Liver (tissue), 9 donors: ENCODE results near the gene MARK1. TPM values are rescaled to one million over a fixed set of nuclear protein-coding genes. Genes with fewer than 3 reads are reported as not detected.

Experiments used
- DNase-seq: peaks from one replicate; pipeline ENCODE4 v3.0.0-alpha.2; 2017; ENCODE audit warnings: low spot score
- H3K27ac ChIP-seq, 2 donors: one replicate each; pipeline ENCODE4 v1.7.0; 2013; ENCODE audit warnings: inconsistent platforms in 2 of 2, low read length in 2 of 2, control low read depth in 1 of 2, low read depth in 1 of 2, mild to moderate bottlenecking in 1 of 2
- H3K27me3 ChIP-seq, 4 donors: one replicate each; pipeline versions ENCODE4 v1.6.1 to v1.7.0; 2013; ENCODE audit warnings: low read length in 3 of 4, inconsistent platforms in 1 of 4, mild to moderate bottlenecking in 1 of 4, moderate library complexity in 1 of 4; ENCODE audit not compliant: control insufficient read depth in 4 of 4, insufficient read depth in 4 of 4
- H3K36me3 ChIP-seq, 4 donors: one replicate each; pipeline versions ENCODE4 v1.6.1 to v1.7.0; 2013; ENCODE audit warnings: low read length in 3 of 4, mild to moderate bottlenecking in 3 of 4, low read depth in 1 of 4, moderate library complexity in 1 of 4; ENCODE audit not compliant: control insufficient read depth in 4 of 4, insufficient read depth in 3 of 4
- H3K4me1 ChIP-seq, 4 donors: one replicate each; pipeline versions ENCODE4 v1.6.1 to v1.7.0; 2013; ENCODE audit warnings: low read length in 3 of 4, mild to moderate bottlenecking in 3 of 4, moderate library complexity in 1 of 4; ENCODE audit not compliant: control insufficient read depth in 4 of 4, insufficient read depth in 4 of 4
- H3K4me3 ChIP-seq, 3 donors: one replicate each; pipeline versions ENCODE4 v1.6.1 to v1.7.0; 2013; ENCODE audit warnings: low read length in 3 of 3, control low read depth in 1 of 3, low read depth in 1 of 3, mild to moderate bottlenecking in 1 of 3
- H3K9ac ChIP-seq, 2 donors: one replicate each; pipeline ENCODE4 v1.7.0; 2013; ENCODE audit warnings: low read length in 2 of 2, mild to moderate bottlenecking in 2 of 2, moderate library complexity in 2 of 2, control low read depth in 1 of 2, low read depth in 1 of 2
- H3K9me3 ChIP-seq, 4 donors: one replicate each; pipeline versions ENCODE4 v1.6.1 to v1.7.0; 2013; ENCODE audit warnings: low read length in 3 of 4; ENCODE audit not compliant: control insufficient read depth in 4 of 4
- ATF3 ChIP-seq: IDR thresholded peaks from 2 replicates; pipeline ENCODE4 v1.6.1; 2016; ENCODE audit warnings: antibody characterized with exemption
- CTCF ChIP-seq: fragments of 150-350 bp; IDR thresholded peaks from 2 replicates; pipeline ENCODE4 v1.5.1; 2017; ENCODE audit warnings: improper control_type of control experiment, low read depth, low read length; ENCODE audit not compliant: missing input control
- EGR1 ChIP-seq, 2 donors: IDR thresholded peaks; 2 replicates each; pipeline ENCODE4 v1.6.1; 2016 to 2018; ENCODE audit warnings: antibody characterized with exemption in 2 of 2, low read depth in 2 of 2
- FOXA1 ChIP-seq: IDR thresholded peaks from 2 replicates; pipeline ENCODE4 v1.6.1; 2016; ENCODE audit warnings: antibody characterized with exemption
- FOXA2 ChIP-seq: IDR thresholded peaks from 2 replicates; pipeline ENCODE4 v1.6.1; 2016; ENCODE audit warnings: antibody characterized with exemption
- GABPA ChIP-seq, 2 donors: IDR thresholded peaks in 1 of 2; conservative IDR thresholded peaks in 1 of 2; 2 replicates each; pipeline ENCODE4 v1.6.1; 2016; ENCODE audit warnings: antibody characterized with exemption in 2 of 2, mild to moderate bottlenecking in 1 of 2, moderate library complexity in 1 of 2
- HNF4A ChIP-seq, 2 donors: conservative IDR thresholded peaks; 2 replicates each; pipeline ENCODE4 v1.6.1; 2016; ENCODE audit warnings: antibody characterized with exemption in 2 of 2, mild to moderate bottlenecking in 2 of 2
- HNF4G ChIP-seq: IDR thresholded peaks from 2 replicates; pipeline ENCODE4 v1.6.1; 2016; ENCODE audit warnings: antibody characterized with exemption
- JUND ChIP-seq, 2 donors: IDR thresholded peaks; 2 replicates each; pipeline ENCODE4 v1.6.1; 2016; ENCODE audit warnings: antibody characterized with exemption in 2 of 2
- MAX ChIP-seq: IDR thresholded peaks from 2 replicates; pipeline ENCODE4 v1.6.1; 2016; ENCODE audit warnings: antibody characterized with exemption
- NR2F2 ChIP-seq: IDR thresholded peaks from 2 replicates; pipeline ENCODE4 v1.6.1; 2016; ENCODE audit warnings: antibody characterized with exemption
- RAD21 ChIP-seq, 2 donors: IDR thresholded peaks; 2 replicates each; pipeline ENCODE4 v1.6.1; 2016; ENCODE audit warnings: antibody characterized with exemption in 2 of 2, mild to moderate bottlenecking in 2 of 2
- RXRA ChIP-seq, 2 donors: IDR thresholded peaks; 2 replicates each; pipeline ENCODE4 v1.6.1; 2017 to 2018; ENCODE audit warnings: antibody characterized with exemption in 2 of 2, mild to moderate bottlenecking in 1 of 2
- SP1 ChIP-seq: IDR thresholded peaks from 2 replicates; pipeline ENCODE4 v1.6.1; 2018; ENCODE audit warnings: antibody characterized with exemption, mild to moderate bottlenecking
- TAF1 ChIP-seq: conservative IDR thresholded peaks from 2 replicates; pipeline ENCODE4 v1.6.1; 2016; ENCODE audit warnings: antibody characterized with exemption, mild to moderate bottlenecking
- YY1 ChIP-seq: IDR thresholded peaks from 2 replicates; pipeline ENCODE4 v1.6.1; 2016; ENCODE audit warnings: antibody characterized with exemption, mild to moderate bottlenecking
- ZBTB33 ChIP-seq: IDR thresholded peaks from 2 replicates; pipeline ENCODE4 v1.6.1; 2016; ENCODE audit warnings: antibody characterized with exemption
- WGBS: extraction: QIAGEN DNeasy Blood & Tissue Kit; methylation state at CpG from one replicate; pipeline ENCODE4 v1.1.7; 2013; 5-methylcytosine and 5-hydroxymethylcytosine counted together
- polyA plus RNA-seq, 2 donors: library from polyadenylated mRNA; stranded (reverse) in 1 of 2; unstranded in 1 of 2; fragments of 200-250 nt in 1 of 2; fragments of >200 nt in 1 of 2; fragmentation: Nextera tagmentation in 1 of 2; extraction: Ambion mirVana in 1 of 2; gene quantifications; one replicate each; pipeline versions ENCODE4 v1.2.1 to v1.2.3, GENCODE V29; 2013 to 2015
- total RNA-seq, 2 donors: library from RNA; depleted of rRNA; stranded (reverse); fragments of >200 nt; gene quantifications; one replicate each; pipeline ENCODE4 v1.2.3, GENCODE V29; 2014
- TF ChIP-seq, protein P1 (sequence below): IDR thresholded peaks from 2 replicates; pipeline ENCODE4 v1.6.1; 2016; ENCODE audit warnings: antibody characterized with exemption, mild to moderate bottlenecking
- donor health status: healthy.
- donor health status: healthy.
- donor health status: healthy.
- donor health status: healthy.
- donor health status: healthy.

Gene MARK1
- total and polyA plus RNA-seq, 4 donors: 0.10 to 0.59 (median 0.25) TPM

DNA sequence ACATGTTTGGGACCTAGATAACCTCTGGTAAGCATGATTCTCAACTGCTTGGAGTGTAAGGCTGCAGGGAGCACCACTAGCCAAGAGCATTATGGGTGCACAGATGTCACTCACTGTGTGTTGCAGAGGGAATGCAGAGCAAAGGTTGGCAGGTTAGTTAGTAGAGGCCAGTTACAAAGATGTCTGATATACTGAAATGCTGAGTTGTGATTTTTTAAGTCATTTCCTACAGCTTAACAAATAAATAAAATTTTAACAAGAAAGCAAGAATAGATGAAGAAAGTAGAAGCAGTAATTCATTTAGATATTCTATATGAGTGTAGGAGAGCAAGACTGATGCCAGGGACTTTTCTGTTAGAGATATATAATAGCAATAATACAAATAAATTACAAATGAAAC lies 64.8 kb downstream of the MARK1 start:
- DNase-seq: no peak
- H3K4me3 ChIP-seq: no peak overlapping the region
- H3K9me3 ChIP-seq: no peaks in the 10 kb centered on the region
- no peak overlapping the region for H3K9ac ChIP-seq
- no peak for TF ChIP-seq TAF1
- no peak for TF ChIP-seq JUND (IDR thresholded peaks at IDR 0.05)
- no peak for TF ChIP-seq GABPA (IDR thresholded peaks at IDR 0.05 in 1 of 2, conservative IDR thresholded peaks at IDR 0.05 in 1 of 2)
- TF ChIP-seq ZBTB33: no peak
- TF ChIP-seq MAX: no peak
- TF ChIP-seq, protein P1, sequence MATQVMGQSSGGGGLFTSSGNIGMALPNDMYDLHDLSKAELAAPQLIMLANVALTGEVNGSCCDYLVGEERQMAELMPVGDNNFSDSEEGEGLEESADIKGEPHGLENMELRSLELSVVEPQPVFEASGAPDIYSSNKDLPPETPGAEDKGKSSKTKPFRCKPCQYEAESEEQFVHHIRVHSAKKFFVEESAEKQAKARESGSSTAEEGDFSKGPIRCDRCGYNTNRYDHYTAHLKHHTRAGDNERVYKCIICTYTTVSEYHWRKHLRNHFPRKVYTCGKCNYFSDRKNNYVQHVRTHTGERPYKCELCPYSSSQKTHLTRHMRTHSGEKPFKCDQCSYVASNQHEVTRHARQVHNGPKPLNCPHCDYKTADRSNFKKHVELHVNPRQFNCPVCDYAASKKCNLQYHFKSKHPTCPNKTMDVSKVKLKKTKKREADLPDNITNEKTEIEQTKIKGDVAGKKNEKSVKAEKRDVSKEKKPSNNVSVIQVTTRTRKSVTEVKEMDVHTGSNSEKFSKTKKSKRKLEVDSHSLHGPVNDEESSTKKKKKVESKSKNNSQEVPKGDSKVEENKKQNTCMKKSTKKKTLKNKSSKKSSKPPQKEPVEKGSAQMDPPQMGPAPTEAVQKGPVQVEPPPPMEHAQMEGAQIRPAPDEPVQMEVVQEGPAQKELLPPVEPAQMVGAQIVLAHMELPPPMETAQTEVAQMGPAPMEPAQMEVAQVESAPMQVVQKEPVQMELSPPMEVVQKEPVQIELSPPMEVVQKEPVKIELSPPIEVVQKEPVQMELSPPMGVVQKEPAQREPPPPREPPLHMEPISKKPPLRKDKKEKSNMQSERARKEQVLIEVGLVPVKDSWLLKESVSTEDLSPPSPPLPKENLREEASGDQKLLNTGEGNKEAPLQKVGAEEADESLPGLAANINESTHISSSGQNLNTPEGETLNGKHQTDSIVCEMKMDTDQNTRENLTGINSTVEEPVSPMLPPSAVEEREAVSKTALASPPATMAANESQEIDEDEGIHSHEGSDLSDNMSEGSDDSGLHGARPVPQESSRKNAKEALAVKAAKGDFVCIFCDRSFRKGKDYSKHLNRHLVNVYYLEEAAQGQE: no peak
- no peak for TF ChIP-seq ATF3
- TF ChIP-seq YY1: no peak
- no peak for TF ChIP-seq RAD21 (IDR thresholded peaks at IDR 0.05)
- no peak for TF ChIP-seq FOXA1
- no peaks in the 10 kb centered on the region for H3K27me3 ChIP-seq
- no peaks in the 10 kb centered on the region for H3K36me3 ChIP-seq
- no peak overlapping the region for H3K27ac ChIP-seq
- no peaks in the 10 kb centered on the region for H3K4me1 ChIP-seq

- TF ChIP-seq YY1 (no peak), CTCF (no peak), MAX (no peak), FOXA2 (no peak), EGR1 (IDR thresholded peaks at IDR 0.05; ENCODE audit: low read depth in 2 of 2) (no peak), SP1 (no peak), RXRA (IDR thresholded peaks at IDR 0.05) (no peak), NR2F2 (no peak), ATF3 (no peak), HNF4G (no peak), JUND (IDR thresholded peaks at IDR 0.05) (no peak), GABPA (IDR thresholded peaks at IDR 0.05 in 1 of 2, conservative IDR thresholded peaks at IDR 0.05 in 1 of 2) (no peak), TAF1 (no peak), HNF4A (conservative IDR thresholded peaks at IDR 0.05) (no peak), RAD21 (IDR thresholded peaks at IDR 0.05) (no peak)
- TF ChIP-seq, protein P1: no peak
- 82% methylated on average over 4 of the region's 4 CpGs for WGBS
Observed at GRCh38 chr1:220594356-220594755, 66.4 kb downstream of the MARK1 start.

More at GRCh38 chr1:220594356-220594755, 66.4 kb downstream of the MARK1 start:
- no peaks in the 10 kb centered on the region for H3K36me3 ChIP-seq
- no peaks in the 10 kb centered on the region for H3K27me3 ChIP-seq
- no peaks in the 10 kb centered on the region for H3K9me3 ChIP-seq
- H3K27ac ChIP-seq: no peak overlapping the region
- no peak overlapping the region for H3K4me3 ChIP-seq
- H3K4me1 ChIP-seq: no peaks in the 10 kb centered on the region
- H3K9ac ChIP-seq: no peak overlapping the region
- no peak for DNase-seq
